ENCODE measurements around the gene CACNA2D2.

CACNA2D2 gene

DNA sequence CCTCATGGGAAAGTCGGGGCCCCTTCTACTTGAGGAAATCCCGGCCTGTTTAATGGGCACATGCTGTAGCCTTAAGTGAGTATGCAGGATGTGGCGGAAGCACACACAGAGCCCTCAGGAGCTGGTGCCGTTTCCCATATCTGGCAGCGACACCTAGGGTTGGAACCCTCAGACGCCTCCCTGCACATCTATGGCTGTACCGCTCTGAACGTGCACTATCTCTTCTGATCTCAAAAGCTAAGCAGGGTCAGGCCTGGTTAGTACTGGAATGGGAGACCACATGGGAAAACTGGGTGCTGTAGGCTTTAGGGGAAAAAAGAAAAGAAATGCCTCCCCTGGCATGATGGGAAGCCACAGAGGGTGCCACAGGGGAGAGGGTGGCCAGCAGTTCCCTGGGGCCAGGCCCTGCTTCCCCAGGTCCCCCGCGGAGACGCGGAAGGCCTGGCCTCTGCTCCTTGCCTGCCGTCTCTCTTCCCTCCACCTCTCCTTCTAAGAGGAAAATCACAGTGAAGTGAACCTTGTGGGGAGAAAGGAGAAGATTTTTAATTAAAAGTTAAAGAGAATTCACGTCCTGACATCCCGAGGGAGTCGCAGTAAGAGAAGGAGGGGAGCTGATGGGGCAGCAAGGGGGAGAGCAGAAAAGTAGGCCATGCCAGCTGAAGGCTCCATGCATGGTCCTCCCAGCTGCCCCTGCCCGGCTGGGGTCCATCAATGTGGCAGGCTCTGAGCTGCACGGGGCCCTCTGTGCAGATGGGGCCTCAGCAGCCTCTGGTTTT is 83.7 kb downstream of the CACNA2D2 start:
- no peak for DNase-seq

DNA sequence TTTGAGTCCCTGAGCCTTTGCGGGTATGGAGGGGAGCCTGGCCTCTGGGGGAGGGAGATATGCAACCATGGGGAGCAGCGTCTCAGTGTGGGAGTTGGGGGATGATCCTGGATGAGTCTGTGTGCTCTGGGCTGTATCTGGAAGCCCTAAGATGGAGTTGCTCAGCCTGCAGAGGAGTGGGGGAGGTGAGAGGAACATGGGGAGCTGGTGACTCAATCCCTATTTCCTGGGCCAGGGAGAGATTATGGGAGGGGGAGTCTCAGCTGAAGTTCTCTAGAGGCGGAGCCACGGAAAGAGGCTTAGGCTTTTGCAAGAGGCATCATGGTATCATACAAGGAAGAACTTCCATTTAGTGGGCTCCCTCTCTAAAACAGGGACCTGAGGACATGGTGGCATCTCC is 84.6 kb downstream of the CACNA2D2 start:
- DNase-seq: no peak

DNA sequence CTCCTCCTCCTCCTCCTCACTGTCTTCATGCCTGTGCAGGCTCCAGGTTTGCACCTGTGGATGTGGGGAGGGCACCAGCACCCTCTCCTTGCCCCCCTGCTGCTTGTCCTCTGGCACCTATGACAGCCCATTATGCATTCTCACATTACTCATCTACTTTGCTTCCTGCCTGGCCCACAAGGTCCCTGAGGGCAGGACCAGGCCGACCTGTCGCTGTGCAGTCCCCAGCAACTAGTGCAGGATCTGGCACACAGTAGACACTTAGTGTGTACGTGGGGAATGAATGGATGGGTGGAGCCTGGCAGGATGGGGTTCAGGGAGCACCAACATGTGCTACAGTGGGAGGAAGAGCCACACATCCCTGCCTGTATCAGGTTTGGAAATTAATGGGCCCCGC is 85.8 kb downstream of the CACNA2D2 start:
- DNase-seq: no peak

DNA sequence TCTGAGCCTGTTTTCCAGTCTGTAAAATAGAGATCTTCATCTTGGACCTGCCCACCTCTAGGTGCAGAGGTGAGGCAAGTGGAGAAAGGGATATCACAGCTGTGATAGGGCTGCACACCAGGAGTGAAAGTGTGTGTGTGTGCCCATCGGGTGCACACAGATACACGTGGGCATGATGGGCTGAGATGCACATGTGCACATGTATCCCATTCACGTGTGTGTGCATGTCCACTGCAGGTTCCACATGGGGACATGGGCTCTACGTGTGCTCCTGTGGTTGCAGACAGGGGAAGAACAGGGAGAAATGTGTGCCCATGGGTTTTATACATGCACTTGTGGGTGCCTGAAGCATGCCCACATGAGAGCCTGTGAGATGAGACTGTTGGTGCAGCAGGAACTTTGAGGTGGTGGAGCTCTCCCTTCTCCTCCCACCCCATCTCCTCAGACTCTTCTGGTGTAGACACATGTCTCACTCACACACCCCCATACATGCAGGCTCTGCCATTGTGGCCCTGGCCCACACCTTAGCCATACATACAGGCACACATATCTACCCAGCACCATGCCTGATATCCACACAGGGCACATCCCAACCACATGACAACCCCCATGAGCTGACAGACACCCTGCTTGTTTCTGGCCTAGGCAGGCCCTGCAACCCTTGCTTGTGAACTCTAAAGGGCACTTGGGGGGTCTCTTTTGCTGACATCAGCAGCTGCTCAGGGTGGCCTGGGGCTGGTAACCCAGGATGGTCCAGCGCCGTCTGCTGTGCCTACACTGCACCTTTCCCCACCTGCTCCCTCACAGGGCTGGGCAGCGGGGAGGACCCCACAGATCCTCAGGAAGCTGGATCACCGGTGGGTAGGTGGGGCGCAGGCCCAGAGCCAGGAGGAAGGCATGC is 86.4 kb downstream of the CACNA2D2 start:
- no peak for DNase-seq

DNA sequence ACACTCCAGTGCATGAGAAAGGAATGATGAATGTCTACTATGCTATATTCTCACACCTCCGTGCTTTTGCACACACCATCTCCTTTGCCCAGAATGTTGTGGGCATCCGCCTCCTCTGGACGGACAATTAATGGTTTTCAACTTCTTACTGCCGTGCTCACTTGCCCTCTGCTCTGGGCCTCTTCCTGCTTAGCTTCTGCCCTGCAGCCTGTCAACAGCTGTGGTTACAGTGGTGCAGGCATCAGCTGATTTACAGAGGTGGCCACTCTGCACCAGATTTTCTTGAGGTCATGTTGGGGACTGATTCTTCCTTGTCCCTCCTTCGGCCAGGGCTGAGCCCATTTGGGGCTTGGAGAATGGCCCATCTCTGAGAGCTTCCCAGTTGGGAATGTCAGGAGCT is 87.6 kb downstream of the CACNA2D2 start:
- no peak for DNase-seq

DNA sequence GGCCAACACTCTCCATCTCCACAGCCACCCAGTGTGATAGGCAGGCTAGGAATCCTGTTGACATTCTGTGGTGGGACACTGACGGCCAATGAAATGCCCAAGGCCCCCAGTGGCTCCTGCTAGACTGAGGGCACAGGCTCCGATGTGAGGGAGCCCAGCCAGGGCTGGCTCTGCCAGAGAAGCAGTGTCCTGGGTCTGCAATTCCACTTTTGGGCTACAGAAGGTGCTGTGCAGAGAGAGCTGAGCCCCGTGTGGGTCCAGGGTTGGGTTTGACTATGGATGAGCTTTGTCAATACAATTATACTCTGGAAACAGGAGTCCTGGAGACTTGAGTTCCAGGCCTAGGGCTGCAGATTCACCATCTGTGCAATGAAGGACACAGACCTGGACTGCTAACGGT is 88.4 kb downstream of the CACNA2D2 start:
- DNase-seq: no peak

DNA sequence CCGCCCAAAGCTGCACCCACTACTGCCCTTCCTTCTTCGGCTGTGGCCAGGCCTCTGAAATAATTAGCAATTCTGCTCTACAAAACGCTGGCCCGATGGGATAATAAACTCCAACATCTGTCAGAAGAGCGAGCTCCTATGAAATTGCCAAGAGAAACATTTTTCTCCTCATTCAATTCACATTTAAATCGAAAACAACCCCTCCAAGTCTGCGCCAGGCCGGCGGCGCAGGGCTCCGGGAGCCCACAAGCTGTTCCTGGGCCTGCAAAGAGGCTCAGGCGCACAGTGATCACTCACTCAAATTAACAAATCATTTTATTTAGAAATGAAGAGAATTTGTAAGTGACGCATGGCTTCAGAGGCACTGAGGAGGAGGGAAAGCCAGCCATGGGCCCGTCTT is 88.8 kb downstream of the CACNA2D2 start:
- no peak for DNase-seq

DNA sequence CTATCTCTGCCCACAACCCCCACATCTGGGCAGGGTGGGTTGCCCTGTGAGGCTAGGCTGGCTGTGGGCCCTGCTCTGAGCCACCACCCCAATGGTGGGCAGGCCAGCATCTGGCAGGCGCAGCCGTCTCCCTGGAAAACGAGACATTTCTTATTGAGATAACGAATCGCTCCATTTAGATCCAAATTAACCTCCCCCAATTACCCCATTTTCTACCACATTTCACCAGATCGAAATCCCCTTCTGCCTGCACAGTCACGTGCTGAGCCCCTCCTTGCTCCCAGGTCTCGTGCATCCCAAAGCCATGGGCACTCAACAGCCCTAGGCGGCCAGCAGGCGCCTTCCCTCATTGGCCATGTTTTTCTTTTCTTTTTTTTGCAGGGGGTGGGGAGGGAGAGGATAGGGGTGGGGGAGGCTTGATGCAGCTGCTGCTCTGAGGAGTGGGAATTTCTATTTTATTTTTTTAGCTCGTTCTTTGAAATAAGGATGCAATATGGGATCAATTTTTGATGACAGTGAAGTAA is 91.1 kb downstream of the CACNA2D2 start:
- DNase-seq: peak; percentile 63

DNA sequence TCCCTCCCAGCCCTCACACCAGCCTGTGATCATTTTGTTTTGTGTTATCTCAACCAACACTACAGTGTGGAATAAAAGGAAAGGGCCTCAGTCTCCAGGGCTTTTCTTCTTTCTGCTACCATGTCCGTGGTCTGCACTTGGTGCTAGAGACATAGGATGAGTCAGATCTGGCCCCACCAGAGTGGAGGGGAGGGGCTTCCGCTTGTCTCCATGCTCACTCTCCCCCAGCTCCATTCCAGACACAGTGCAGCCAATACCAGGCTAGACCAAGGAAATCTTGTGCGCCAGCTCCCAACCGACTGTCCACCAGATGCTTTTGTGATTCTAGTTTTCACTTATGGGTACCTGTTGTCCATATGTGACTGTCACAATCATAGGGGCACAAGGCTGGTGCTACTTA is 92.2 kb downstream of the CACNA2D2 start:
- no peak for DNase-seq

DNA sequence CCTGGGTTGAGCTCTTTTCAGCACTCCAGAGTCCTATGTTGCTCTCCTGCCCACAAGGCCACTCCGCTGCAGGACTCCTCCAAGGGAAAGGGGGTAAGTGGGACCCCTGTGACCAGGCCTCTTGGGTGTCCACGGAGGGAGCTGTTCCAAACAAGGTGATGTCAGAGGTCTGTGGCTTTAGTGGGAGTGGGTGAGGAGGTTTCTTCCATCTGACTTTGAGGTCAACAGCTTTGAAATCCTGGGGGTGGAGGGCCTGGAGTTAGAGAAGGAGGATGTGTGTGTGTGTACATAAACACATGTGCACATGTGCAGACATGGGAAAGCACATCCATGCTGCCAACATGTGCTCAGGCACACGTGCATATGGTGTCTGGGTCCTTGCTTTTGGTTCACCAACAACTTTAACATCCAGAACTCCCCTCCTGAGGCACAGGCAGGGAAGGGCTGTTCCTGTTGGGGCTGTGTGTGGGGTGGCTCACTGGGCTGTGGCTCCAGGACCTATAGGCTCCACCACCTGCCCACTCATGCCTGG is 92.8 kb downstream of the CACNA2D2 start:
- DNase-seq: no peak

DNA sequence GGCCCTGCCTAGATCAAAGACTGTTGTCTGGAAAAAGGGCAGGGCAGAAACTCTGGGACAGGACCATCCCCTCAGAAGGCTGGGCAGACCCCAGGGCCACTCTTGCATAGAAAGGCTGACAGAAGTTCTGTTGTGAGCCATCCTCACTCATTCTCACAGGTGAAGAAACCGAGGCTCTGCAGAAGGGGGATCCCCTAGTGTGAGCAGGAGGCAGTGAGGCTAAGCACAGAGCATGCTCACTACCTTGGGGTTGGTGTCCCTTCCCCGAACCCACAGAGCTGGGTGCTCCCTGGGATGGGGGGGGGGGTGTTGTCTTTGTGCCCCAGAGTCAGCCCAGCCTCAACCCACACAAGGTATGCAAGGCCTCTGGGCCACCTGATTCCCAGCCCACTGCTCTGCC is 93.2 kb downstream of the CACNA2D2 start:
- no peak for DNase-seq

DNA sequence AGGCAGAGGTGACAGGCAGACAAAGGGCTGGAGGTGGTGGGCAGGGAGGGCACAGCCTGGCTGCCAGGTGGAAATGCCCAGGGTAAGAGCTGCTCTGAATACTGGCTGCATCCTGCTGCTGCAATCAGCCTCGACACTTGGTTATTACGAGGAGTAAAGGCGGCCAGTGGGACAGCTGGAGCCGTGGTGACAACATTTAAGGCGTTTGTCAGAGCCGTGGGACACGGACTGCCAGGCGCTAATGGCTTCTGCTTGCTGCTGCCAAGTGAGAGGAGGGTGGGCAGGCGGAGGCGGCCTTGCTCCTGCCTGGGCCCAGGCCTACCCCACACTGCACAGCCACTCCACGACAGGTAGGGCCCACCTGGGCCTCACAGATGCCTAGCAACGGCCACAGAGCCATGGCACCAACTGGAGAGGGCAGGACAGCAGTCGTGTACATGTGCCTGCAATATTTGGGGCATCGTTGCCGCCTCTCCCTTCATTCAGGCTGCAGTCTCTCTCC is 94.9 kb downstream of the CACNA2D2 start:
- DNase-seq: peak; percentile 39

DNA sequence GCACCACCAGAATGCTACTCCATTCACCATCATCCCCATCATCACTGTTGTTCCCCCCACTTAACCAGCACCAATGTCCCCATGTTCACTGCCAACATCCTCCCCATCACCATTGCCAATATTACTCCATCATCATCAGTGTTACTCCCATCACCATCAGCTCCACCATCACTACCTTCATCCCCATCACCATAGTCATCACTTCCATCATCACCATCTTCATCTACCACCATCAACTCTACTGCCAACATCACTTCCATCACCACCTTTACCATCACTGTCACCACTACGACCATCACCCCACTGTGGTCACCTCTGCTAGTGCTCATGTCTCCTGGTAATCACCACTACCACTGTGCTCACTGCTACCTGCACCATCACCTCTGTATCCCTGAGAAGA is 96.9 kb downstream of the CACNA2D2 start:
- no peak for DNase-seq

DNA sequence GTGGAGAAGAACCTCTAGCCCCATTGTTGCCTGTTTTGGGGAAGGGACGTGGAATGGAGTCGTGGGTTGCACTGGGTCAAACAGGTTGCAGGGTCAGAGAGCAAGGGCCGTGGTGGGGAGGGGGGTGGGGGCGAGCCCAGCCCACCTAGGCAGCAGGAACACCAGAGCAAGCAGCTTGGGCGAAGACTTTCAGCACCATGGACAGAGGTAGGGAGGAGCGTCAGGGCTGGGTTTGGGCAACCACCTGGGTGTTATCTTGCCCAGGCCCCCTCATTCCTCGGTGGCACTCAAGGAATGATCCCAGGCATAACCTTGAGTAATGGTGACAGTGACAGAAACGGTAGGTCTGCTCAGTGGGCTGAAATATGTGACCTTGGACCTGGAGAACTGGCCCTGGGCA is 98.2 kb downstream of the CACNA2D2 start:
- peak; percentile 32 for DNase-seq

DNA sequence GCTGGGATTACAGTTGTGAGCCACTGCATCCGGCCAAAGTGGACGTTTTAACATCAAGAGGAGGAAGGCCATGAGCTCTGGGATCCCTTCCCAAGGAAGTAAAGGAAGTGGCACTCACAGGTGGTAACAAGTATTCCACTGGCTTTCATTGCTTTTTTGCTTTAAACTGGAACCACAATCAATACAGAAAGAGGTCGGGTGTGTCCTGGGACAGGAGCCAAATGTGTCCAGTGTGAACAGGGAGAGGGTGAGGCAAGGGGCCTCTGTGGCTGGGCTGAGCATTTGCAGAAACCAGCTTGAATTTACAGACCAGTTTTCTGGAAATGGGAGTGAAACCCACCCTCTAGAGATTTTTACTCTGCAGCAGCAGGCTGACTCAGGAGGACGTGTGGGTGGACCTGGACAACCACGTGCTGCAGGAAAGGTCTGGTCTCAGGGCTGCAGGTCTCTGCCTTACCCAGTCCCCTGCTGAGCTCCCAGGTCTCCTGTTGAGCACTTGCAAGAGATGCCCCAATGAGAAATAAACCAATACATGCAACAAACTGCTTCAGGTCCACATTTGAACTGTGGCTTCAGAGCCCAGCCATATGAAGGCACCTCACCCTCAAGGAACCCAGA is 101.3 kb downstream of the CACNA2D2 start:
- DNase-seq: no peak

DNA sequence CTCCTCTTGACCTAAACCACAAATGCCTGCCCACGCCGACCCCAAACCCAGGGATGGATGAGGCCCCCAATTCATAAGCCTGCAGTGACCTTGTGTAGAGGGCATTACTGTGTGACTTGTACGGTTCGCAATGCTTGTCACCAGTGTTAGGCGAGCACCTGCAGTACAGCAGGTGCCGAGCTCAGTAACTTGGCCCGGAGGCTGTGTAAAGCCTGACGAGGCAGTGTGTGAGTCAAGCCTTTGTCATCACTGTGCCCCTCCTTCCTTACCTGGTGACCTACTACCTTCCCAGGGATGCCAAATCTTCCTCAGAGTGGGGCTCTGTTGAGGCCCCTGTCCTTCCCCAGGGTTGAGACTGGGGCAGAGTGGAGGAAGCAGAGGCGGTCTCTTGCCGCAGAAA is 106.9 kb downstream of the CACNA2D2 start:
- no peak for DNase-seq

DNA sequence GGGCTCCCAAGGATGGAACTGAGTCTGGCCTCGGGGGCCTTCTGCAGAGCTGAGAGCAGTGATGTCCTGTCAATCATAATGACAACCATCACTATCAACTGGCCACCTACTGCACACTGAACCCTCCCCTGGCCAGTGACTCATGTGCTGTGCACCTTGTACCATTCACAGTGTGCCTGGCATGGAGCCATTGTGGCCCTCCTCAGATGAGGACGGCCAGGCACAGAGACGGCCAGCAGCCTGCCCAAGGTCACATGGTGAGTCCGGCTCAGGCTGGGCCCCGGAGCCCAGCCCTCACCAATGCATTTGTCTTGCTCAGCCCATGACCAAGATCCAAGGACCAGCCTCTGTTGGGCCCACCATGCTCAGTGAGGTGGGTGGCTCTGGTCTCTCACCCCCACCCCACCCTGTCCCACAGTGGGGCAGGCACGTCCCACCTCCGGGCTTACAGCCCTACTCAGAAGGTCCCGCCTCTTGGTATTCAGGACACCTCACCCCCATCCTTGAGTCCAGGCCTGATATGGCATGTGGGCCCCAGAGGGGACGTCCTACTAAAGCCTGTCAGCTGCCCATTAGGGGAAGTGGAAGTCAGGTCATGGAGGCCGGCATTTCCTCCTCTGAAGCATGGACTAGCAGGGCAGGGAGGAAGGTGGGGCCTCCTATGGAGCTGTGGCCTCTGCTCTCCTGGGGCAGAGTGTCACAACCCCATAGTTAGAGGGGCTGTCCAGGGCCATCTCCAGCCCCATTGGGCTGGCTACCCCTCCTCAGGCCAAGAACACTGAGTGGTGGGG is 108.2 kb downstream of the CACNA2D2 start:
- no peak for DNase-seq

DNA sequence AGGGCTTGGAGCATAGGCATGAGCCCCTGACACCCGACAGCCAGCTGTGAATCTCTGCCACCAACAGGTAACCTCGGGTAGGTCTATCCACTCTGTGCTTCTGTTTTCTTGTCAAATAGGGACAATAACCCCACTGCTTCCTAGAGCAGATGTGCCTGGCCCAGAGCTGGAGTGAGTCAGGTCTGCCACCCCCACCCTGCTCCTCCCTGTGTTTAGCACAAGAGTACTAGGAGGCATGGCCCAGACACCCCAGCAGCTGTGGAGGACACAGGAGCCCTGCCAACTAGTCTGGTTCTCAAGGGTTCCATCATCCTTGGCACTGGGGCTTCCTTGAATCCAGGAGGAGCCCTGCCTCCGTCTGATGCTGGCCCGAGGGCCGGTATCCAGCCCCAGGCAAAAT is 110.4 kb downstream of the CACNA2D2 start:
- DNase-seq: no peak

DNA sequence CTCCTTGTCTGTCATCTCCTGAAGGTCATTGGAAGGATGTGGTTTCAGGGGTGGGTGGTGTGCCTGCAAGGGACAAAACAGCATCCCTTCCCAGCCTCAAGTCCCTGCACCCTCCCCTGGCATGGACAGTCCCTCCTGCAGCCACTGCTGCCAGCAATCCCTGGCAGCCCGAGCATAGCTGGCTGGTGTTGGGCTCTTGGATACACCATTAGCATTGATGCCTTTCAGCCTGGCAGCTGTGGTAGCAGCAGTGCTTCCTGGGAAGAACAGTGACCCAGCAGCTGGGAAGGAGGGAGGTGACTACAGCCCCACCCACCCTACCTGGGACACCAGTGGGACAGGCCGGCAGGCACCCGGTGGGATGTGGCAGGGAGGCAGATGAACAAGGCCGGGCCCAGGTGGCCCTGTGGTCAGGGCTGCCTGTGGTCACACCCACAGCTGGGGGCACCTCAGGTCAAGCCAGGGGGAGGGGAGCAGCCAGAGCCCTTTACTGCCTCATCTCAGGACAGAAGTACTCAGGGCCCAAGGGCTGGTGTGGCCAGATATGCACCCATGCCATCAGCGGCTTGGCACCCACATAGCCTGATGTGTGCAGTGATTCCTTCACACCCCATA is 111.2 kb downstream of the CACNA2D2 start:
- DNase-seq: no peak

DNA sequence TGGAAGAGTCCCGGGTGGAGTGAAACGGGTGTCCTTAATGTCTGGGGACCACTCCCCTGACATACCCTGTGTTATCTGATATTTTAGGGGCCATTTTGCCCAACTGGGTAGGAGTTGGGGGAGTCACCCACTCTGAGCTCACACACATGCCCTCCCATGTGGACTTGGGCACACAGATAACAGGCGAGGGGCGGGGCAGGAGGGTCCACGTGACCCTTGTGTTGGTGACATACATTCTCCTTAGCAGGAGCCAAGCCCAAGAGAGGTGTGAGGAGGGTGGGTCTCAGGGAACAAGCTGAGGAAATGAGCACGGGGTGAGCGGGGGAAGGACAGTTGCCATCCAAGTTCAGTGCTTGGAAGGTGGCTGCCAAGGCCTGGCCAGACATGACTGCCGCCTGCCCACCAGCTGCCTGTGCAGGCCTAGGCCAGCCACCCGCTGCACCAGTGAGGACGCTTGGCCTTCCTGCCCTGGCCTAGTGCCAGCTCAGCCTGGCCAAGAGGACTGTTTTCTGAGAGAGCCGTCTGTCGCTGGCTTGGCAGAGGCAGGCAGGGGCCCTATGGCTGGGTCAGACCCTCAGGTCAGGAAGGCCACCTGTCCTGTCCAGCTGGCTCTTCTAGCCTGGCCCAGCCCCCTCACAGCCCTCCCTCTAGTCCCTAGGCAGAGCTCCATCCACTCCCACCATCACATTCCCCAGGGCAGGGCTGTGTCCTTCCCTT is 112.8 kb downstream of the CACNA2D2 start:
- peak; percentile 53 for DNase-seq

DNA sequence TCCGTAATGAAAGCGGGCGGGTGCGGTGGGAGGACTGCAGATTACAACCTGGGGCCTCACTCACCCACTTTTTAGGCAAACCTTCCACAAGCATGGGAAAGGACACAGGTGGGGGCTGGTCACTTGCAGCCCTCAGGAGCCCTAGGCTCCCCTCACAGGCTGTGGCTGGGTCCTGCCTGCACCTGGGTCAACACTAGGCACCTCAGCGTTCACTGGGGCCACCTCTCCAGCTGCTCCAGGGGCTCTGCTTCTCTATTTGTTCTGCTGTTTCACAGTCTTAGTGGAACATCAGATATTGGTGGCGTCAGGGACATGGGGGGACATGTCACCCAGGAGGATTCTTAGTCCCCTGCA is 114.0 kb downstream of the CACNA2D2 start:
- no peak for DNase-seq

Measured in retina (tissue), 1 donor.